ENCODE measurements around the gene IFNA7.

IFNA7 gene

GRCh38 chr9:21165516-21165915 lies 36.5 kb downstream of the IFNA7 start:
- Histone ChIP-seq H3K9ac (no peak overlapping the region), H3K4me1 (peaks cover 14% of the 10 kb centered on the region), H3K27ac (no peak overlapping the region), H4K20me1 (no peaks in the 10 kb centered on the region), H3K4me3 (no peak overlapping the region), H3K9me3 (peaks cover 25% of the 10 kb centered on the region), H3K27me3 (no peaks in the 10 kb centered on the region), H3K36me3 (no peaks in the 10 kb centered on the region), H3K4me2 (no peak overlapping the region)
- TF ChIP-seq Cebpa-rat (IDR thresholded peaks at IDR 0.05): no peak

DNA sequence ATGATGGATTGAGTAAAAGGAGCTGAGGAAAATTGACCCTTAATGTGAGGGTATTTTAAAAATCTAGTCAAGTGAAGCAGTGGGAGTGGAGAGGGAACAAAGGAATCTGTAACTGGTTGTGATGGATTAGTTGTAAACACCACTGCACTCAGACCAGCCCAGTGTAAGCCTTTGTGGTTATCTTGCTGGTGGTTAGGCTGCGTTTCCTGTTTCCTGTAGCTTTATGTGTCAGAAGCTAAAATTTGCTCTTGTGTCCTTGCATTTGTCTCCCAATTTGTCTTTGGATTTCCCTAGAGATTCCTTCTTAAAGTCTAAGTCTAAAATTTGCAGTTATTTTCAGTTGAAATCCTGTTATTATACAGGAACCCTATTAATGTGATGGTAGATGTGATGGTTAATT lies 41.8 kb downstream of the IFNA7 start:
- Histone ChIP-seq H3K4me2 (peak overlapping the region; percentile 81), H4K20me1 (no peaks in the 10 kb centered on the region), H3K9ac (no peak overlapping the region), H3K4me3 (0 out of 2 replicates have a peak overlapping the region, but pooled peaks have one; percentile 19), H3K36me3 (no peaks in the 10 kb centered on the region), H3K4me1 (peaks cover 37% of the 10 kb centered on the region), H3K27me3 (no peaks in the 10 kb centered on the region), H3K9me3 (peaks cover 35% of the 10 kb centered on the region), H3K27ac (peak overlapping the region; percentile 59; the same call in 1 of the 2 replicates)
- TF ChIP-seq Cebpa-rat (IDR thresholded peaks at IDR 0.05): no peak

- Histone ChIP-seq H3K4me2 (no peak overlapping the region), H3K4me3 (no peak overlapping the region), H3K4me1 (peaks cover 44% of the 10 kb centered on the region), H3K9me3 (peaks cover 10% of the 10 kb centered on the region; the same call in 1 of the 2 replicates), H3K27ac (no peak overlapping the region), H3K27me3 (no peaks in the 10 kb centered on the region), H3K36me3 (no peaks in the 10 kb centered on the region), H4K20me1 (no peaks in the 10 kb centered on the region), H3K9ac (no peak overlapping the region)
- no peak for TF ChIP-seq Cebpa-rat (IDR thresholded peaks at IDR 0.05)
Measured at GRCh38 chr9:21155501-21155900, 46.5 kb downstream of the IFNA7 start.

GRCh38 chr9:21154018-21154608 lies 47.9 kb downstream of the IFNA7 start:
- no peaks in the 10 kb centered on the region for H4K20me1 ChIP-seq
- peak overlapping the region; percentile 25 for H3K4me2 ChIP-seq
- no peak overlapping the region for H3K4me3 ChIP-seq

DNA sequence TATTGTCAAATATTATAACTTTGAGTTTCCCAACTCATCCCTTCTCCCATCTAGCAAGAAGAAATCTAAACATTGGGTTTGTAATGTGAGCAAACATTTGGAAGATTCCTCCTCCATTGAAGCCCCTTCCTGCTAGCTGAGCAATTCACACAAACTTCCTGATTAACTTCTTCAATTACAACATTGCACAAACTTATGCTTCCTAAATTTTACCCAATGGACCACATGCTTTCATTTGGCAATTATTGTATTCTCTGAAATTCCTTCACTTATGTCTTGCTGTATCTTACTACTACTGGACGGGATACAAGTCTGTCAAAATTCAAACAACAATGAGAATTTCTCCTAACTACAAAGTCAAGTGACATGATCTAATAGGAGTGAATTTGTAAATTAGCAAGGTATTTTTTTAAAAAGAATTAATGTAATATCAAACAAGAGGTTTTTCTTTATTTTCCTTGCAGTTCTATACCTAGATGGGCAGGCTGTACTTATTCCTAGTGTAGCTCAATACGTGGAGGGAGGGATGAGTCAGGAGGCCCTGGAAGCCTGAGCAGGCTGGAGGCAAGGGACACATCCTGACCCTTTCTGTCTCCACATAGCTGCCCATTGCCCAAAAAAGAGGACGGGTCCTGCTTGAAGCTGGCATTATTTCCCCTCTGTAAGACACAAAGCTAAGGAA lies 48.5 kb downstream of the IFNA7 start:
- Histone ChIP-seq H3K4me2 (peak overlapping the region; percentile 25; the same call in 1 of the 2 replicates), H3K9ac (no peak overlapping the region; the same call in 1 of the 2 replicates), H3K27me3 (no peaks in the 10 kb centered on the region), H3K9me3 (peaks cover 27% of the 10 kb centered on the region), H3K36me3 (no peaks in the 10 kb centered on the region), H3K4me3 (no peak overlapping the region), H3K27ac (no peak overlapping the region), H4K20me1 (no peaks in the 10 kb centered on the region), H3K4me1 (peaks cover 26% of the 10 kb centered on the region)
- no peak for TF ChIP-seq Cebpa-rat (IDR thresholded peaks at IDR 0.05)

More at GRCh38 chr9:21154018-21154608, 47.9 kb downstream of the IFNA7 start:
- H3K9ac ChIP-seq: no peak overlapping the region; the same call in 1 of the 2 replicates
- no peaks in the 10 kb centered on the region for H3K27me3 ChIP-seq
- no peaks in the 10 kb centered on the region for H3K36me3 ChIP-seq
- peaks cover 31% of the 10 kb centered on the region for H3K4me1 ChIP-seq
- H3K9me3 ChIP-seq: peaks cover 21% of the 10 kb centered on the region
- TF ChIP-seq Cebpa-rat (IDR thresholded peaks at IDR 0.05): no peak
- H3K27ac ChIP-seq: no peak overlapping the region
